Large intestine (tissue), 3 donors: Measurements from ENCODE around the gene GHRH. TPM values are rescaled to one million over a fixed set of nuclear protein-coding genes. Genes with fewer than 3 reads are reported as not detected.
A peak's percentile ranks its signal among the peaks of the same experiment; 100 is the strongest.

Experiments used
- DNase-seq, 2 donors: peaks; one replicate each; pipeline versions ENCODE4 v3.0.0 to v3.0.0-alpha.2; 2013
- H3K27ac ChIP-seq: one replicate; pipeline ENCODE4 v1.5.1; 2013; ENCODE audit warnings: low read length
- H3K27me3 ChIP-seq: 2 replicates; pipeline ENCODE4 v1.6.1; 2013; ENCODE audit warnings: low read length; ENCODE audit not compliant: control insufficient read depth, insufficient read depth
- H3K36me3 ChIP-seq: 2 replicates; pipeline ENCODE4 v1.6.1; 2013; ENCODE audit warnings: low read length; ENCODE audit not compliant: control insufficient read depth, insufficient read depth
- H3K4me1 ChIP-seq: one replicate; pipeline ENCODE4 v1.6.1; 2013; ENCODE audit warnings: low read length; ENCODE audit not compliant: control insufficient read depth, insufficient read depth
- H3K4me3 ChIP-seq: one replicate; pipeline ENCODE4 v1.5.1; 2013; ENCODE audit warnings: low read length
- H3K9me3 ChIP-seq: one replicate; pipeline ENCODE4 v1.6.1; 2013; ENCODE audit warnings: mild to moderate bottlenecking, low read depth, low read length, moderate library complexity; ENCODE audit not compliant: control insufficient read depth
- WGBS: methylation state at CpG from one replicate; pipeline ENCODE4 v1.1.5; 2013; ENCODE audit warnings: low lambda C conversion rate; ENCODE audit not compliant: insufficient coverage; 5-methylcytosine and 5-hydroxymethylcytosine counted together
- polyA plus RNA-seq: library from polyadenylated mRNA; unstranded; fragments of 120-200 nt; gene quantifications from one replicate; pipeline ENCODE4 v1.2.1, GENCODE V29; 2013

GHRH gene
- polyA plus RNA-seq, 1 donor = 0.79 TPM

DNA sequence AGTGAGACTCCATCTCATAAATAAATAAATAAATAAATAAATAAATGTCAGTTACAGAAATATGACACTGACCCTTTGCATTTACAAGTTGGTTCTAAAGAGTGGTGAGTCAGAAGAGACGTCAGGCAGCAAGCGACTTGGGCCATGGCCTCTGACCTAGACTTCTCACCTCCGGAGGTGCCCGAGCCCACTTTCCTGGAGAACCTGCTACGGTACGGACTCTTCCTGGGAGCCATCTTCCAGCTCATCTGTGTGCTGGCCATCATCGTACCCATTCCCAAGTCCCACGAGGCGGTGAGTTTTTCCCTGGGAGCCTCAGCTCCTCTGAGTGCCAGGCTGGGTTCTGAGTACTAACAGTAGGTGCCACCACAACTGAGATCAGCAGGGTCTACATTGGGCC is 39.5 kb upstream of the GHRH start:
- DNase-seq = no peak
- Histone ChIP-seq H3K36me3 (peaks cover 40% of the 10 kb centered on the region), H3K9me3 (no peaks in the 10 kb centered on the region), H3K27me3 (no peaks in the 10 kb centered on the region), H3K4me3 (no peak overlapping the region), H3K27ac (no peak overlapping the region), H3K4me1 (peaks cover 40% of the 10 kb centered on the region)
- WGBS = no CpG with 5 or more reads among the region's 9 CpGs

DNA sequence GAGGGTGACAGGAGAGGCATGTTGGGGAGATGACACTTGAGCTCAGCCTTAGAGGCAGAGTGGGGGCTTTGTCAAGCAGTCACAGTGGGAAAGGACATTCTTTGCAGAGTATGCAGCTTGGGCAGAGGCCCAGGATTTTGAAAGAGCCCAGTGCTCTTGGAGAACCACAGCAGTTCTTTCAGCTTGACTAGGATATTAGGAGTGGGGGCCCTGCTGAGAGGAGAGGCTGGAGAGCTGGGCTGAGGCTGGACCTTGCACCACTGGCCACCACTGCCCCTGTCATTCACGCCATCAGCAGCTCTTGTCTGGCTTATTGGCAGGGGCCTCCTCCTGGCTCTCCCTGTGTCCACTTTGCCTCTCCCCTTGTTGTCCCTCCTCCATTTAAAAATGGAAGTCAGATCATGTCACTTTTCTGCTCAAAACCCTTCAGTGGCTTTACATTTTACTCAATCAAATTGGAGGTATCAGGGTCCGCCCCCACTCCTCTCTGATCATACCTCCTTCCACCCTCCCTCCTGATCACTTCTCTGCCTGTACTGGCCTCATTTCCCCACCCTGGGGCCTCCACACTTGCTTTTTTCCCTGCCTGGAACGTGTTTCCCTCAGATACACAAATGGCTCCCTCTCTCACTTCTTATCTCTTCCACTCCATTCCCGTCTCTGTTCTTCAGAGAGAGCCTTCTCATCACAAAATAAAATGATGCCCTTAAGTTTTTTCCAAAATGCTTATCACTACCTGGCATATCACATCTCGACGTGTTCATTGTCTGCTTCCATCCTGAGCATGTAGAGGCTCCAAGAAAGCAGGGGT is 38.3 kb upstream of the GHRH start:
- Histone ChIP-seq H3K27me3 (no peaks in the 10 kb centered on the region), H3K27ac (peak overlapping the region; percentile 71), H3K4me1 (peaks cover 51% of the 10 kb centered on the region), H3K4me3 (no peak overlapping the region), H3K36me3 (peaks cover 35% of the 10 kb centered on the region), H3K9me3 (no peaks in the 10 kb centered on the region)
- DNase-seq = peak in 1 of 2 donors; percentile 55
- WGBS = 46% methylated on average over 3 of the region's 6 CpGs

DNA sequence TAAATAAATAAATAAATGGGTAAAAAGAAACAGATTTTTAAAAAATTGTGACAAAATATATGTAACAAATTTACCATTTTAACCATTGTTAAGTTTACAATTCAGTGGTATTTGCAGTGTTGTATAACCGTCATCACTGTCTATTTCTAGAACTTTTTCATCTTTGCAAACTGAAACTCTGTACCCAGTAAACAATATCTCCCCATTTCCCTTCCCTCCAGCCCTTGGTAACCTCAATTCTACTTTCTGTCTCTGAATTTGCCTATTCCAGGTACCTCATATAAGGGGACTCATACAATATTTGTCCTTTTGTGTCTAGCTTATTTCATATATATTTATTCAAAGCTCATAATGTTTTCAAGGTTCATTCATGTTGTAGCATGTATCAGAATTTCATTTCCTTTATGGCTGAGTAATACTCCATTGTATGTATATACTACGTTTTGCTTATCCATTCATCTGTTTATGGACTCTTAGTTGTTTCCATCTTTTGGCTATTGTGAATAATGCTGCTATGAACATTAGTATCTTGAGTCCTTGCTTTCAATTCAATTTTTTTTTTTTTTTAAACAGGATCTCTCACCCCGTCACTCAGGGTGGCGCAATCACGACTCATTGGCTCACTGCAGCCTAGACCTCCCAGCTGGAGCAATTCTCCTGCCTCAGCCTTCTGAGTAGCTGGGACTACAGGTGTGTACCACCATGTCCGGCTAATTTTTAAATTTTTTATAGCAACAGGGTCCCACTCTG is 36.8 kb upstream of the GHRH start:
- WGBS = 100% methylated on average over 2 of the region's 6 CpGs
- H3K27ac ChIP-seq = no peak overlapping the region
- peaks cover 31% of the 10 kb centered on the region for H3K36me3 ChIP-seq
- no peak overlapping the region for H3K4me3 ChIP-seq
- H3K9me3 ChIP-seq = no peaks in the 10 kb centered on the region
- H3K4me1 ChIP-seq = peaks cover 58% of the 10 kb centered on the region
- H3K27me3 ChIP-seq = no peaks in the 10 kb centered on the region
- DNase-seq = no peak

DNA sequence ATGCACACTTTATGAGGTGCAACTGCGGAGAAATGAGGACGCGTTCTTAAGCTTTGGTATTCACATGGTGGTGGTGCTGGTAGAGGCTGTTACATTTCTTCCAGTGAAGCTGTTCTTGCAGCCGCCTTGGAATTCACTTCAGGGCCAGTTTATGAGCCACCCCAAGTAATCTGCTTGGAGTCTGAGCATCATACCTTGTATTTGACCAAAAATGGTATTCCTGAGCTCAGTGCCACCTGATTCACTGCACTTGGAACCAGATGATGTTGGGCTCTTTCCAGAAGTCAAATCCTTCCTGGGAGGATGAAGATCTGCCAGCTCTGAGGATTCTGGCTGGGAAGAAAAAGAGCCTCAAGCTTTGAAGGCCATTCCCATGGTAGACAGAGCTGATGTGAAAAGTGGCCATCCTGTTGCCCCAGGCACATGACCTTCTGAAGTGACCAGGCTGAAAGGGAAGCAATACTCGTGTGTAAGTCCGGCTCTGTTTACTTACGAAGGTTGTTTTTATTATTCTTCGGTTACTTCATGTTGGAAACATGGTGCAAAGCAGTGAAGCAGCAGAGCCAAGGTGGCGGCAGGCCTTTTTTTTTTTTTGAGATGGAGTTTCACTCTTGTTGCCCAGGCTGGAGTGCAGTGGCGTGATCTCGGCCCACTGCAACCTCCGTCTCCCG is 35.6 kb upstream of the GHRH start:
- Histone ChIP-seq H3K36me3 (peaks cover 32% of the 10 kb centered on the region), H3K27me3 (no peaks in the 10 kb centered on the region), H3K4me3 (no peak overlapping the region), H3K9me3 (no peaks in the 10 kb centered on the region), H3K4me1 (peaks cover 58% of the 10 kb centered on the region), H3K27ac (peak overlapping the region; percentile 82)
- DNase-seq = no peak
- WGBS = 79% methylated on average over 3 of the region's 13 CpGs

DNA sequence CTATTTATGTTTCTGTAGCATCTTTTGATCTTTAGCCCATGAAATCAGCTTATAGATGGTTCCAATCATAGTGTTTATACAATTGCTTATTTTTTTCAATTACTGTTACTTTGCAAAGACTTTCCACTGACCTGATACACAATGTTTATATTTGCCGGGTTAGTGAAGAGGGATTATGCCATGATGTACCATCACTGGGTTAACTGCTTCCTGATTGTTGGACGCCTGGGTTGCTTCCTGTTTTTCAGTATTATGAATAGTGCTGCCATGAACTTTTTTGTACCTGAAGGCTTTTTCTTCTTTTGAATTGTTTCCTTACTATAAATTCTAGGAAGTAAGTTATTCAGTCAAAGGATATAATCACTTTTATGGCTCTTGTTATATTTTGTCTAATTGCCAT is 34.8 kb upstream of the GHRH start:
- Histone ChIP-seq H3K36me3 (peaks cover 24% of the 10 kb centered on the region), H3K4me1 (peaks cover 52% of the 10 kb centered on the region), H3K27me3 (no peaks in the 10 kb centered on the region), H3K4me3 (no peak overlapping the region), H3K9me3 (no peaks in the 10 kb centered on the region), H3K27ac (peak overlapping the region; percentile 82)
- no peak for DNase-seq
- WGBS = 80% methylated on average over 2 of the region's 2 CpGs

DNA sequence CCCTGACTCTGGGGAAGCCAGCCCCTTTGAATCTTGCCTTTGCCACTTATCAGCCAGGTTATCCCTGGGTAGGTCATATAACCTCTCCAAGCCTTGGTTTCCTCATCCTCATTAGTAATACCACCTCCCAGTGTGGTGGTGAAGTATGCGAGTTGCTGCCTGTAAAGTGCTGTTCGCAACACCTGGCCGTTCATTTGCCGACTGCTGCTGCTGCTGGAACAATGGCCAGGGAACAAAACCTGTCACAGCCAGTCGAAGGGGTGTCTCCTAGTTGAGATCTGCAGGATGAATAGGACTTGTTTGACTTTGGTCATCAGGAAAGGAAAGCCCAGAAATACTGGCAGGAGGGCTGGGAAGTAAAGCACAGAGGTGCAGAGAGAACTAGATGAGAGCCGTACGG is 34.0 kb upstream of the GHRH start:
- H3K9me3 ChIP-seq = no peaks in the 10 kb centered on the region
- no peak overlapping the region for H3K4me3 ChIP-seq
- H3K4me1 ChIP-seq = peaks cover 47% of the 10 kb centered on the region
- no CpG with 5 or more reads among the region's 7 CpGs for whole genome bisulfite sequencing
- DNase-seq = peak in 1 of 2 donors; percentile 68
- H3K36me3 ChIP-seq = peaks cover 21% of the 10 kb centered on the region
- peak overlapping the region; percentile 82 for H3K27ac ChIP-seq
- no peaks in the 10 kb centered on the region for H3K27me3 ChIP-seq

DNA sequence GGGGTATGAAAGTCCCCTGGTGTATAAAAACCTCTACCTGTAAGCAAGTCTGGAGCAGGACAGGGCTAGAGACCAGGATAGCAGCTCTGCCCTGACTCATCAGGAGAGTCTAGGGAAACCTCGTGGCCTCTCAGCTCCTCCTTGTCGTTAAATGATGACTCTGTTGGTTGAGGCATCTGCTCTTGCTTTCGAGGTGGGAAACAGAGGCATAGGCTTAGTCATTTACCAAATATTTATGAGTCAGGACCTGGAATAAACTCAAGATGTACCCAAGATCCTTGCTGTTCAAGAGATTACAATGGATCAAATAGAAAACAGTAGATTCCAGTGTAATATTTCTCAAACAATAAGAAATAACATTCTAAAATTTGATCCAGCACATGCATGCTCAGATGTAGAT is 33.4 kb upstream of the GHRH start:
- Histone ChIP-seq H3K36me3 (peaks cover 17% of the 10 kb centered on the region), H3K27ac (peak overlapping the region; percentile 82), H3K27me3 (no peaks in the 10 kb centered on the region), H3K9me3 (no peaks in the 10 kb centered on the region), H3K4me1 (peaks cover 41% of the 10 kb centered on the region), H3K4me3 (no peak overlapping the region)
- DNase-seq = peak in 1 of 2 donors; percentile 59
- no CpG with 5 or more reads among the region's 3 CpGs for WGBS

DNA sequence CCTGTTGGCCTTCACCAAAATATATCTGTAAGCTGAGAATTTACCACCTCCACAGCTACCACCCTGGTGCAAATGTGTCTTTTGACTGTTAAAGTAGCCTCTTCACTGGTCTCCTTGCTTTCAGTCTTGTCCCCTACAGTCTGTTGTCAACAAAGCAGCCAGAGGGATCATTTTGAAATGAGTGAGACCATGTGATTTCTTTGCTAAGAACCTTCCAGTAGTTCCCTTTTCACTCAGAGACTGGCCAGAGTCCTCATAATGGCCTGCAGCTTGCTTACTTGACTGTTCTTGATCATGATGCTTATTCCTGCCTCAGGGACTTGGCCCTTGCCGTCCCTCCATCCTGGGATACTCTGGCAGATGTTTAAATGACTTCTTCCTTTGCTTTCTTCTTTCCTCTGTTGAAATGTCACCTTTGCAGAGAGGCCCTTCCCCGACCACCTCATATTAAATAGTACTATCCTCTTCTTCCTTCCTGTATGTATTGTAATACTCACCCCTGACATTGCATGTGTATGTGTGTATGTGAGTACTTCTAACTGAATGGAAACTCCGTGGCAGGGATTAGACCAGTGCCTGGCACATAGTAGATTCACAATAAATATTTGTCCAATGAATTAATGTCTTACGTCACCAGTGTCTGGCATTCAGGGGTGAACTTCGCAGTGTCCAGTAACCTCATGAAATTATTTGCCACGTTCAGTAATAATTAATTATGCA is 32.8 kb upstream of the GHRH start:
- no peaks in the 10 kb centered on the region for H3K27me3 ChIP-seq
- no peak overlapping the region for H3K4me3 ChIP-seq
- H3K27ac ChIP-seq = peak overlapping the region; percentile 82
- H3K4me1 ChIP-seq = peaks cover 36% of the 10 kb centered on the region
- H3K9me3 ChIP-seq = no peaks in the 10 kb centered on the region
- DNase-seq = peak in 1 of 2 donors; percentile 65
- 100% methylated on average over 1 of the region's 6 CpGs for WGBS
- peaks cover 15% of the 10 kb centered on the region for H3K36me3 ChIP-seq

DNA sequence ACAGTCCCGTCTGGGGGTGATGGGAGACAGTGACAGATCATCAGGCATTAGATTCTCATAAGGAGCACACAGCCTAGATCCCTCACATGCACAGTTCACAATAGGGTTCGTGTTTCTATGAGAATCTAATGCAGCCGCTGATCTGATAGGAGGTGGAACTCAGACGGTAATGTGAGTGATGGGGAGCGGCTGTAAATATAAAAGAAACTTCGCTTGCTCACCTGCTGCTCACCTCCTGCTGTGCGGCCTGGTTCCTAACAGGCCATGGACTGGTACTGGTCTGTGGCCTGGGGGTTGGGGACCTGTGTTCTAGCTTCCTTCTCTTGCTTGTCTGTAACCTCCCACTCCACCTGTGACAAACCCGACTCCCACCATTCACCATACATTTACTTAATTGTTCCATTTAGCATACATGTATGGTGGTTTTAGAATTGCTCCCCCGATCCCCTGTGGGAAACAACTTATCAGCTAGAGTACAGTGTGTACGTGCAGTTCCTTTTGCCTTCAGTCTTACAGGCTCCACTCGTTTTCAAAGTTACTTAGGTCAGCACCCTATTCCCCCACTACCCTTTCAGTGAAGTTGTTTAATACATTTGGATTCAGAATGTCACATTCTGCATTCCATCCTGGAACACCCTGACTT is 31.8 kb upstream of the GHRH start:
- H3K4me3 ChIP-seq = no peak overlapping the region
- H3K36me3 ChIP-seq = peaks cover 12% of the 10 kb centered on the region
- WGBS = 100% methylated on average over 1 of the region's 11 CpGs
- H3K9me3 ChIP-seq = no peaks in the 10 kb centered on the region
- H3K27ac ChIP-seq = peak overlapping the region; percentile 82
- no peaks in the 10 kb centered on the region for H3K27me3 ChIP-seq
- DNase-seq = no peak
- peaks cover 34% of the 10 kb centered on the region for H3K4me1 ChIP-seq
